GM23338 (cell line): Measurements from ENCODE around the gene KCNF1. TPM values are rescaled to one million over a fixed set of nuclear protein-coding genes. Genes with fewer than 3 reads are reported as not detected.

Source experiments
- ATAC-seq: fragments of 200-7000 bp; cut with Tn5 transposase; 3 replicates; pipeline ENCODE4 v1.9.1; 2020
- DNase-seq: peaks from one replicate; pipeline ENCODE4 v3.0.0-alpha.2; 2015; ENCODE audit warnings: low spot score
- H2AFZ ChIP-seq: fragments of 200-600 bp; sonication (generic); 2 replicates; pipeline ENCODE4 v1.8.0; 2016; ENCODE audit warnings: antibody characterized with exemption, mild to moderate bottlenecking, moderate library complexity
- H3F3A ChIP-seq: fragments of 200-600 bp; sonication (generic); replicated peaks from 2 replicates; pipeline ENCODE4 v1.8.0; 2017; ENCODE audit warnings: antibody characterized with exemption, mixed run types, low read depth
- H3K27ac ChIP-seq: fragments of 200-600 bp; sonication (generic); 2 replicates; pipeline ENCODE4 v1.6.1; 2016; ENCODE audit warnings: low read depth
- H3K27me3 ChIP-seq: fragments of 200-600 bp; sonication (generic); 2 replicates; pipeline ENCODE4 v1.8.0; 2016; ENCODE audit warnings: mild to moderate bottlenecking, mixed run types, moderate library complexity; ENCODE audit not compliant: insufficient read depth
- H3K36me3 ChIP-seq: fragments of 200-600 bp; sonication (generic); 2 replicates; pipeline ENCODE4 v1.8.0; 2016; ENCODE audit warnings: mild to moderate bottlenecking; ENCODE audit not compliant: insufficient read depth
- H3K4me1 ChIP-seq: fragments of 200-600 bp; sonication (generic); 2 replicates; pipeline ENCODE4 v1.8.0; 2016; ENCODE audit warnings: mild to moderate bottlenecking, moderate library complexity; ENCODE audit not compliant: insufficient read depth
- H3K4me2 ChIP-seq: fragments of 200-600 bp; sonication (generic); 2 replicates; pipeline ENCODE4 v1.7.1; 2017; ENCODE audit warnings: mixed run types
- H3K4me3 ChIP-seq: fragments of 200-600 bp; sonication (generic); 2 replicates; pipeline ENCODE4 v1.6.1; 2016; ENCODE audit warnings: mixed run types
- H3K79me2 ChIP-seq: fragments of 200-600 bp; sonication (generic); replicated peaks from 2 replicates; pipeline ENCODE4 v1.8.0; 2017; ENCODE audit warnings: mild to moderate bottlenecking; ENCODE audit not compliant: insufficient read depth
- H3K9me2 ChIP-seq: fragments of 200-600 bp; sonication (generic); 2 replicates; pipeline ENCODE4 v1.8.0; 2017; ENCODE audit not compliant: insufficient read depth
- H4K20me1 ChIP-seq: fragments of 200-600 bp; sonication (generic); replicated peaks from 2 replicates; pipeline ENCODE4 v1.8.0; 2017; ENCODE audit warnings: mild to moderate bottlenecking; ENCODE audit not compliant: insufficient read depth
- H3K27ac Mint-ChIP-seq: 2 replicates; pipeline ENCODE4 v1.8.0; 2020; ENCODE audit warnings: inconsistent platforms, mild to moderate bottlenecking, moderate library complexity, mixed read lengths
- H3K27me3 Mint-ChIP-seq: 3 replicates; pipeline ENCODE4 v1.8.0; 2022; ENCODE audit warnings: low read depth, mild to moderate bottlenecking, moderate library complexity, mixed read lengths, inconsistent platforms; ENCODE audit not compliant: insufficient read depth, poor library complexity
- H3K36me3 Mint-ChIP-seq: 3 replicates; pipeline ENCODE4 v1.8.0; 2021; ENCODE audit warnings: low read depth, mild to moderate bottlenecking, inconsistent platforms, moderate library complexity, mixed read lengths
- H3K4me1 Mint-ChIP-seq: 3 replicates; pipeline ENCODE4 v1.8.0; 2020; ENCODE audit warnings: mild to moderate bottlenecking, inconsistent platforms, mixed read lengths
- H3K4me3 Mint-ChIP-seq: 3 replicates; pipeline ENCODE4 v1.8.0; 2021; ENCODE audit warnings: moderate library complexity, mild to moderate bottlenecking, inconsistent platforms, mixed read lengths
- H3K9me3 Mint-ChIP-seq: 3 replicates; pipeline ENCODE4 v1.8.0; 2020; ENCODE audit warnings: moderate library complexity, mild to moderate bottlenecking, inconsistent platforms, mixed read lengths
- CREB1 ChIP-seq: fragments of 250-450 bp; sonication (Bioruptor Pico); IDR thresholded peaks from 2 replicates; pipeline ENCODE4 v1.5.0; 2020; ENCODE audit warnings: low read depth, mild to moderate bottlenecking, moderate library complexity
- ETS1 ChIP-seq: IDR thresholded peaks from 2 replicates; pipeline ENCODE4 v1.6.1; 2016; ENCODE audit warnings: antibody characterized with exemption
- EZH2 ChIP-seq: fragments of 200-600 bp; sonication (generic); IDR thresholded peaks from one replicate; pipeline ENCODE4 v1.8.0; 2017; ENCODE audit warnings: antibody characterized with exemption, mild to moderate bottlenecking, low read depth; ENCODE audit not compliant: unreplicated experiment
- EZH2phosphoT487 ChIP-seq: fragments of 200-600 bp; sonication (generic); IDR thresholded peaks from one replicate; pipeline ENCODE4 v1.8.1; 2018; ENCODE audit warnings: antibody characterized with exemption; ENCODE audit not compliant: unreplicated experiment
- REST ChIP-seq: IDR thresholded peaks from one replicate; pipeline ENCODE4 v1.6.1; 2018; ENCODE audit warnings: antibody characterized with exemption; ENCODE audit not compliant: unreplicated experiment
- ZNF114 ChIP-seq: fragments of 250-450 bp; sonication (Bioruptor Pico); IDR thresholded peaks from 2 replicates; pipeline ENCODE4 v1.5.0; 2020; ENCODE audit warnings: mild to moderate bottlenecking, moderate library complexity
- ZNF331 ChIP-seq: fragments of 250-450 bp; sonication (Bioruptor Pico); IDR thresholded peaks from 2 replicates; pipeline ENCODE4 v1.5.0; 2020; ENCODE audit warnings: low read depth, mild to moderate bottlenecking, moderate library complexity
- ZNF462 ChIP-seq: fragments of 250-450 bp; sonication (Bioruptor Pico); IDR thresholded peaks from 2 replicates; pipeline ENCODE4 v1.5.0; 2020; ENCODE audit warnings: mild to moderate bottlenecking, moderate library complexity
- polyA plus RNA-seq: library from polyadenylated mRNA; unstranded; fragments of >200 nt; fragmentation: Nextera tagmentation; extraction: Ambion mirVana; gene quantifications from 2 replicates; pipeline ENCODE4 v1.2.1, GENCODE V29; 2016
- total RNA-seq: library from RNA; depleted of rRNA; stranded (reverse); fragments of >200 nt; shearing (Covaris generic); gene quantifications from 2 replicates; pipeline ENCODE4 v1.2.3, GENCODE V29; 2014

KCNF1 gene
- total and polyA plus RNA-seq, 2 experiments from 2014 or later, result 0.11 to 1.5 TPM

- Mint-ChIP-seq H3K4me1 (peaks cover 3% of the 10 kb centered on the region), H3K27ac (no peak overlapping the region), H3K36me3 (peaks cover 4% of the 10 kb centered on the region; the same call in 1 of the 3 replicates), H3K27me3 (peaks cover 4% of the 10 kb centered on the region), H3K4me3 (no peak overlapping the region), H3K9me3 (peaks cover 12% of the 10 kb centered on the region; the same call in 2 of the 3 replicates)
- no peak for DNase-seq
- Histone ChIP-seq H3K79me2 (no peaks in the 10 kb centered on the region), H3K4me3 (no peak overlapping the region), H3K27me3 (no peaks in the 10 kb centered on the region), H3K4me1 (no peaks in the 10 kb centered on the region; the same call in 1 of the 2 replicates), H3K27ac (no peak overlapping the region), H3F3A (no peaks in the 10 kb centered on the region), H4K20me1 (no peaks in the 10 kb centered on the region), H2AFZ (no peak overlapping the region), H3K9me2 (no peaks in the 10 kb centered on the region), H3K36me3 (no peaks in the 10 kb centered on the region; the same call in 1 of the 2 replicates), H3K4me2 (no peak overlapping the region)
- ATAC-seq, result no peak
- TF ChIP-seq ZNF114 (CRISPR knock-in tag) (no peak), EZH2phosphoT487 (no peak), EZH2 (no peak), ETS1 (no peak), REST (no peak)
Measured at GRCh38 chr2:10873171-10873570, 38.6 kb upstream of the KCNF1 start.

DNA sequence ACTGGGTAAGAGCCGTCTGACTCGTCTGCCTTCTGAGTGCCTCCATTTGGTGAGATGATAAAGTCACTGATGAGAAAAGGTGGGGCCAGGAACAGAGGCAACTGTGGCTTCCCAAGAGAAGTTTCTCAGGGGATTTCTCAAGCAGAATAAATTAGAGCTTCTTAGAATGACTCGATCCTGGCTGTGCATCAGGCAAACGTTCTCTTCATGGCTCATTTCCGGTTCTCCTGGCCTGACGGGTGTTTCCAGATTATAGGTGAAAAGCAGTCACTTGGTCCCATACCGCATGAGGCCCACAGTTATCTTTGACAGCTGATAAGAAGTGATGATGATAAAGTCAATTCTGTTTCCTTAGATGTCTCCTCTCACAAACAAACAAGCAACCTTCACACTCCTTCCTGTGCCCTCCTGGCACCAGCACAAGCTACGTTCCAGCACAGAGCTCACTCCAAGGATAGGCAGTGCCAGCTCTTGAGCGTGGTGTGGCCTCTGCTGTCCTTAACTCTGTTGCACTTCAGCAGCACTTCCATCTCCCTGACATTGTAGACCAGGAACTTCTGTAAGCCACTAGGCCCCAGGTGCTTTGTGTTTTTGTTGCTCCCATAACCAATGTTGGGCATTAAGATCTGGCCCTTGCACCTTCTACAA is 37.8 kb upstream of the KCNF1 start:
- no peak for DNase-seq
- no peaks in the 10 kb centered on the region; the same call in 1 of the 2 replicates for H3K4me1 ChIP-seq
- H3K27me3 ChIP-seq, result no peaks in the 10 kb centered on the region
- no peaks in the 10 kb centered on the region; the same call in 1 of the 2 replicates for H3K36me3 ChIP-seq
- peaks cover 12% of the 10 kb centered on the region; the same call in 2 of the 3 replicates for H3K9me3 Mint-ChIP-seq
- H3K27me3 Mint-ChIP-seq, result peaks cover 8% of the 10 kb centered on the region
- no peaks in the 10 kb centered on the region for H3F3A ChIP-seq
- H3K4me1 Mint-ChIP-seq, result peaks cover 3% of the 10 kb centered on the region
- H3K4me3 ChIP-seq, result no peak overlapping the region
- H3K4me3 Mint-ChIP-seq, result no peak overlapping the region
- H3K9me2 ChIP-seq, result no peaks in the 10 kb centered on the region
- no peak overlapping the region for H2AFZ ChIP-seq
- H3K79me2 ChIP-seq, result no peaks in the 10 kb centered on the region
- H3K27ac ChIP-seq, result no peak overlapping the region
- ATAC-seq, result no peak
- H4K20me1 ChIP-seq, result no peaks in the 10 kb centered on the region
- no peak overlapping the region for H3K4me2 ChIP-seq
- peaks cover 4% of the 10 kb centered on the region; the same call in 1 of the 3 replicates for H3K36me3 Mint-ChIP-seq
- H3K27ac Mint-ChIP-seq, result no peak overlapping the region
- TF ChIP-seq ZNF462 (CRISPR knock-in tag), result no peak
- no peak for TF ChIP-seq ZNF114 (CRISPR knock-in tag)
- TF ChIP-seq ETS1, result no peak
- no peak for TF ChIP-seq EZH2phosphoT487
- TF ChIP-seq ZNF331 (CRISPR knock-in tag), result no peak
- no peak for TF ChIP-seq CREB1
